Chondrocyte (in vitro differentiated cells): ENCODE measurements around the gene MEFV. TPM values are rescaled to one million over a fixed set of nuclear protein-coding genes. Genes with fewer than 3 reads are reported as not detected.
A peak's percentile ranks its signal among the peaks of the same experiment; 100 is the strongest.

ENCODE experiments used
- DNase-seq: peaks from one replicate; pipeline ENCODE4 v3.0.0; 2021; ENCODE audit warnings: mixed read lengths, low spot score
- H3K27ac Mint-ChIP-seq: one replicate; pipeline ENCODE4 v1.8.0; 2021; ENCODE audit warnings: mild to moderate bottlenecking, moderate library complexity, mixed read lengths; ENCODE audit not compliant: unreplicated experiment
- H3K27me3 Mint-ChIP-seq: 2 replicates; pipeline ENCODE4 v1.8.0; 2021; ENCODE audit warnings: low read depth, mixed read lengths
- H3K36me3 Mint-ChIP-seq: 2 replicates; pipeline ENCODE4 v1.8.0; 2021; ENCODE audit warnings: low read depth, mixed read lengths
- H3K4me1 Mint-ChIP-seq: 2 replicates; pipeline ENCODE4 v1.8.0; 2021; ENCODE audit warnings: low read depth, mild to moderate bottlenecking, mixed read lengths
- H3K4me3 Mint-ChIP-seq: one replicate; pipeline ENCODE4 v1.8.0; 2021; ENCODE audit warnings: mild to moderate bottlenecking, moderate library complexity, mixed read lengths; ENCODE audit not compliant: unreplicated experiment
- H3K9me3 Mint-ChIP-seq: 2 replicates; pipeline ENCODE4 v1.8.0; 2021; ENCODE audit warnings: low read depth, mixed read lengths
- CTCF ChIP-seq: fragments of 200-600 bp; sonication (generic); IDR thresholded peaks from 2 replicates; pipeline ENCODE4 v1.5.0; 2021; ENCODE audit warnings: antibody characterized with exemption, mild to moderate bottlenecking, moderate library complexity
- total RNA-seq: library from RNA; stranded (reverse); gene quantifications from 3 replicates; pipeline ENCODE4 v1.2.1, GENCODE V29; 2021

MEFV gene
- total RNA-seq, 1 donor from 2014 or later: not detected

- DNase-seq: peak; percentile 97
- H3K4me3 Mint-ChIP-seq: peak within 1 kb of the TSS; percentile 93
- H3K9me3 Mint-ChIP-seq: peaks cover 15% of the 10 kb centered on the region
- peaks cover 29% of the 10 kb centered on the region for H3K4me1 Mint-ChIP-seq
- no peak for TF ChIP-seq CTCF
- peaks cover 23% of the 10 kb centered on the region for H3K36me3 Mint-ChIP-seq
- no peaks in the 10 kb centered on the region for H3K27me3 Mint-ChIP-seq
- H3K27ac Mint-ChIP-seq: peak within 1 kb of the TSS; percentile 99
These were observed 26.5 kb upstream of the MEFV start, which contains the start of gene ZNF263 for GRCh38 chr16:3282730-3283542. Gene ZNF263 (plus strand): TSS chr16:3283491. CDS start chr16:3283819, 328 bp downstream.

- no peak for DNase-seq
- TF ChIP-seq CTCF: peak; percentile 8
- H3K27me3 Mint-ChIP-seq: peaks cover 2% of the 10 kb centered on the region
- peaks cover 16% of the 10 kb centered on the region for H3K36me3 Mint-ChIP-seq
- peak overlapping the region; percentile 99 for H3K27ac Mint-ChIP-seq
- H3K4me1 Mint-ChIP-seq: peaks cover 29% of the 10 kb centered on the region
- H3K4me3 Mint-ChIP-seq: peak overlapping the region; percentile 93
- peaks cover 11% of the 10 kb centered on the region for H3K9me3 Mint-ChIP-seq
These were observed 25.8 kb upstream of the MEFV start for GRCh38 chr16:3282103-3282729.

GRCh38 chr16:3281222-3281820 is 24.9 kb upstream of the MEFV start:
- Mint-ChIP-seq H3K4me1 (peaks cover 29% of the 10 kb centered on the region), H3K27ac (no peak overlapping the region), H3K27me3 (peaks cover 3% of the 10 kb centered on the region), H3K9me3 (peaks cover 5% of the 10 kb centered on the region), H3K36me3 (peaks cover 8% of the 10 kb centered on the region), H3K4me3 (peak overlapping the region; percentile 93)
- DNase-seq: no peak
- no peak for TF ChIP-seq CTCF

- Mint-ChIP-seq H3K27me3 (peaks cover 5% of the 10 kb centered on the region), H3K27ac (no peak overlapping the region), H3K9me3 (no peaks in the 10 kb centered on the region), H3K4me3 (no peak overlapping the region), H3K4me1 (no peaks in the 10 kb centered on the region), H3K36me3 (no peaks in the 10 kb centered on the region)
- TF ChIP-seq CTCF: no peak
- no peak for DNase-seq
These were observed 20.2 kb upstream of the MEFV start for GRCh38 chr16:3276679-3277078.

GRCh38 chr16:3274947-3275346 is 18.5 kb upstream of the MEFV start:
- H3K4me1 Mint-ChIP-seq: no peaks in the 10 kb centered on the region
- no peaks in the 10 kb centered on the region for H3K36me3 Mint-ChIP-seq
- DNase-seq: no peak
- H3K27me3 Mint-ChIP-seq: peaks cover 5% of the 10 kb centered on the region
- H3K9me3 Mint-ChIP-seq: no peaks in the 10 kb centered on the region
- H3K27ac Mint-ChIP-seq: no peak overlapping the region
- no peak for TF ChIP-seq CTCF
- H3K4me3 Mint-ChIP-seq: no peak overlapping the region
